HL-60 (cell line): ENCODE results near the gene CAMKMT.

ENCODE experiments used
- DNase-seq, 2 experiments: peaks; one replicate each; pipeline ENCODE4 v3.0.0-alpha.2; 2010 to 2020; ENCODE audit warnings: low read depth in 1 of 2, low spot score in 1 of 2
- H3K27ac ChIP-seq: fragments of 250-450 bp; sonication (Bioruptor Pico); replicated peaks from 2 replicates; pipeline ENCODE4 v1.5.1; 2020; ENCODE audit warnings: mild to moderate bottlenecking, moderate library complexity
- H3K27me3 ChIP-seq: fragments of 250-450 bp; sonication (Bioruptor Pico); 2 replicates; pipeline ENCODE4 v1.5.1; 2021; ENCODE audit warnings: mild to moderate bottlenecking, moderate library complexity; ENCODE audit not compliant: insufficient read depth, poor library complexity, severe bottlenecking
- H3K4me3 ChIP-seq: replicated peaks from 2 replicates; pipeline ENCODE4 v1.5.1; 2011; ENCODE audit warnings: mild to moderate bottlenecking, control low read depth, low read length; ENCODE audit not compliant: insufficient read depth
- GABPA ChIP-seq: IDR thresholded peaks from 2 replicates; pipeline ENCODE4 v1.6.1; 2012; ENCODE audit warnings: low read depth
- POLR2AphosphoS5 ChIP-seq: IDR thresholded peaks from 2 replicates; pipeline ENCODE4 v1.6.1; 2012; ENCODE audit warnings: low read depth
- REST ChIP-seq: IDR thresholded peaks from 2 replicates; pipeline ENCODE4 v1.6.1; 2012; ENCODE audit warnings: low read depth; ENCODE audit not compliant: insufficient replicate concordance
- SPI1 ChIP-seq: IDR thresholded peaks from 2 replicates; pipeline ENCODE4 v1.6.1; 2012; ENCODE audit warnings: low read depth, mild to moderate bottlenecking, borderline replicate concordance
- TF ChIP-seq, protein P1 (sequence below): IDR thresholded peaks from one replicate; pipeline ENCODE4 v1.5.1; 2011; ENCODE audit warnings: low read length, control low read depth, inconsistent platforms; ENCODE audit not compliant: insufficient read depth

The CAMKMT gene

DNA sequence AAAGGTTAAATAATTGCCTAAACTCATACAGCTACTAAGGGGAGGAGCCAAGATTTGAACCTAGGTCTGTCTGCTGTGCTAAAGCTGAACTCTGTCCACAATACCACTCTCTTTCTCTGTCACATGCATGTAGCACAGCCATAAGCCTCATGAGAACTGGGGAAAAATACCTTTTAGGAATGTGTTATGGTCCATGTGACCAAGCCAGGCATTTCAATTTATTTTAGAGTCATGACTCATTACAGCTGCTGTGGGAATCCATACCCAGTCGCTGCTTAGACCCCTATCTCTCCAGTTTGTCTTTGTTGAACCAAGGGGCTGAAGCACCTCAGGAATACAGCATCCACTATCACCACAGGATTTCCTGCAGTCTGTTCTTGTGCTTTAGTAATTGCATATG, 379.8 kb downstream of the CAMKMT start:
- TF ChIP-seq SPI1, result no peak
- TF ChIP-seq, protein P1, sequence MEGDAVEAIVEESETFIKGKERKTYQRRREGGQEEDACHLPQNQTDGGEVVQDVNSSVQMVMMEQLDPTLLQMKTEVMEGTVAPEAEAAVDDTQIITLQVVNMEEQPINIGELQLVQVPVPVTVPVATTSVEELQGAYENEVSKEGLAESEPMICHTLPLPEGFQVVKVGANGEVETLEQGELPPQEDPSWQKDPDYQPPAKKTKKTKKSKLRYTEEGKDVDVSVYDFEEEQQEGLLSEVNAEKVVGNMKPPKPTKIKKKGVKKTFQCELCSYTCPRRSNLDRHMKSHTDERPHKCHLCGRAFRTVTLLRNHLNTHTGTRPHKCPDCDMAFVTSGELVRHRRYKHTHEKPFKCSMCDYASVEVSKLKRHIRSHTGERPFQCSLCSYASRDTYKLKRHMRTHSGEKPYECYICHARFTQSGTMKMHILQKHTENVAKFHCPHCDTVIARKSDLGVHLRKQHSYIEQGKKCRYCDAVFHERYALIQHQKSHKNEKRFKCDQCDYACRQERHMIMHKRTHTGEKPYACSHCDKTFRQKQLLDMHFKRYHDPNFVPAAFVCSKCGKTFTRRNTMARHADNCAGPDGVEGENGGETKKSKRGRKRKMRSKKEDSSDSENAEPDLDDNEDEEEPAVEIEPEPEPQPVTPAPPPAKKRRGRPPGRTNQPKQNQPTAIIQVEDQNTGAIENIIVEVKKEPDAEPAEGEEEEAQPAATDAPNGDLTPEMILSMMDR, result no peak
- TF ChIP-seq POLR2AphosphoS5, result no peak
- Histone ChIP-seq H3K27me3 (no peaks in the 10 kb centered on the region), H3K27ac (no peak overlapping the region), H3K4me3 (no peak overlapping the region)
- DNase-seq, result no peak

- no peak overlapping the region for H3K4me3 ChIP-seq
- no peak overlapping the region for H3K27ac ChIP-seq
- DNase-seq, result no peak
- no peaks in the 10 kb centered on the region for H3K27me3 ChIP-seq
- no peak for TF ChIP-seq SPI1
- TF ChIP-seq, protein P1, result no peak
- no peak for TF ChIP-seq GABPA
- no peak for TF ChIP-seq POLR2AphosphoS5
- no peak for TF ChIP-seq REST
These were observed 380.3 kb downstream of the CAMKMT start for GRCh38 chr2:44742057-44742456.

DNA sequence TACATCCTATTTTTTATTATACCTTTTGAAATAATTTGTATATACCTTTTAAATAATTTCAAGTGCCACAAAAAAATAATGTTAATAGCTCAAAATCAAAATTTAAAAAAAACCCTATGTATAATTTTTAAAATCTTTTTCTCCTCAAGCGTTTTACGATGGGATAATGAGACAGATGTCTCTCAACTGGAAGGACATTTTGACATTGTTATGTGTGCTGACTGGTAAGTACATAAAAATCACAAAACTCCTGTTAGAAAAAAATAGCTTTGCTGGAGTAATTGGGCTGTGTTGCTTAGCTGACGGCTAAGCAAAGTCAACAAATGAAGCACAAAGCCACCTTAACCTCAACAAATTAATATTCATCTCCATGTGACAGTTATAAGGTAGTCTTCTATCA, 381.7 kb downstream of the CAMKMT start:
- H3K27me3 ChIP-seq, result no peaks in the 10 kb centered on the region
- TF ChIP-seq REST (no peak), GABPA (no peak), POLR2AphosphoS5 (no peak), SPI1 (no peak)
- TF ChIP-seq, protein P1, result no peak
- H3K27ac ChIP-seq, result no peak overlapping the region
- no peak for DNase-seq
- H3K4me3 ChIP-seq, result no peak overlapping the region
